Measurements from ENCODE around the gene CCDC97.

CCDC97 gene

GRCh38 chr19:41311613-41312012, 1.6 kb downstream of the CCDC97 start:
- TF ChIP-seq, protein P1, sequence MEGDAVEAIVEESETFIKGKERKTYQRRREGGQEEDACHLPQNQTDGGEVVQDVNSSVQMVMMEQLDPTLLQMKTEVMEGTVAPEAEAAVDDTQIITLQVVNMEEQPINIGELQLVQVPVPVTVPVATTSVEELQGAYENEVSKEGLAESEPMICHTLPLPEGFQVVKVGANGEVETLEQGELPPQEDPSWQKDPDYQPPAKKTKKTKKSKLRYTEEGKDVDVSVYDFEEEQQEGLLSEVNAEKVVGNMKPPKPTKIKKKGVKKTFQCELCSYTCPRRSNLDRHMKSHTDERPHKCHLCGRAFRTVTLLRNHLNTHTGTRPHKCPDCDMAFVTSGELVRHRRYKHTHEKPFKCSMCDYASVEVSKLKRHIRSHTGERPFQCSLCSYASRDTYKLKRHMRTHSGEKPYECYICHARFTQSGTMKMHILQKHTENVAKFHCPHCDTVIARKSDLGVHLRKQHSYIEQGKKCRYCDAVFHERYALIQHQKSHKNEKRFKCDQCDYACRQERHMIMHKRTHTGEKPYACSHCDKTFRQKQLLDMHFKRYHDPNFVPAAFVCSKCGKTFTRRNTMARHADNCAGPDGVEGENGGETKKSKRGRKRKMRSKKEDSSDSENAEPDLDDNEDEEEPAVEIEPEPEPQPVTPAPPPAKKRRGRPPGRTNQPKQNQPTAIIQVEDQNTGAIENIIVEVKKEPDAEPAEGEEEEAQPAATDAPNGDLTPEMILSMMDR (conservative IDR thresholded peaks at IDR 0.05; ENCODE audit: low read depth, low read length), result no peak
- peaks cover 38% of the 10 kb centered on the region for H3K4me1 ChIP-seq (ENCODE audit: low read depth, poor library complexity, severe bottlenecking)
- no peak overlapping the region for H3K4me3 ChIP-seq (IDR thresholded peaks at IDR 0.05; ENCODE audit: insufficient read depth, low read depth, low read length)
- peaks cover under 1% of the 10 kb centered on the region; the same call in 1 of the 2 replicates for H3K36me3 ChIP-seq (ENCODE audit: insufficient read depth)
- no peaks in the 10 kb centered on the region for H3K27me3 ChIP-seq (ENCODE audit: insufficient read depth, low read depth)
- no peak overlapping the region for H2AFZ ChIP-seq (ENCODE audit: low read depth)
- no peak overlapping the region for H3K9ac ChIP-seq
- no peaks in the 10 kb centered on the region for H4K20me1 ChIP-seq (ENCODE audit: insufficient read depth)
- H3K4me2 ChIP-seq, result peak overlapping the region; percentile 89; the same call in 1 of the 2 replicates
- H3K27ac ChIP-seq, result no peak overlapping the region
- peaks cover 39% of the 10 kb centered on the region for H3K79me2 ChIP-seq (ENCODE audit: insufficient read depth, low read depth)

DNA sequence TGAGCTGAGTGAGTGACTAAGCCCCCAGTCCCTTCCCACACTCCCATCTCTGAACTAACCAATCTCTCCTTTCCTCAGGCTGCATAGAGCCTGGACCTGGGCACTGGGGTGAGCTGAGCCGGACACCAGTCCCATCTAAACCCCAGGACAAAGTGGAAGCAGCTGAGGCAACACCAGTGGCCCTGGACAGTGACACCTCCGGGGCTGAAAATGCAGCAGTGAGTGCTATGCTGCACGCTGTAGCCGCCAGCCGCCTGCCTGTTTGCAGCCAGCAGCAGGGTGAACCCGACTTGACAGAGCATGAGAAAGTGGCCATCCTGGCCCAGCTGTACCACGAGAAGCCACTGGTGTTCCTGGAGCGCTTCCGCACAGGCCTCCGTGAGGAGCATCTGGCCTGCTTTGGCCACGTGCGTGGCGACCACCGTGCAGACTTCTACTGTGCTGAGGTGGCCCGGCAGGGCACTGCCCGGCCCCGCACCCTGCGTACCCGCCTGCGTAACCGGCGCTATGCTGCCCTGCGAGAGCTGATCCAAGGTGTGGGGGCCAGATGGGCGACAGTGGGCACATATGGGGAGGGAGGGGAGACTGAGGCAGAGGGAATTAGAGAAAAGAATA, 6.4 kb downstream of the CCDC97 start:
- H3K4me2 ChIP-seq, result no peak overlapping the region
- H3K9ac ChIP-seq, result no peak overlapping the region
- H3K4me3 ChIP-seq (IDR thresholded peaks at IDR 0.05; ENCODE audit: insufficient read depth, low read depth, low read length), result no peak overlapping the region
- peaks cover 10% of the 10 kb centered on the region; the same call in 1 of the 2 replicates for H3K36me3 ChIP-seq (ENCODE audit: insufficient read depth)
- TF ChIP-seq, protein P1 (conservative IDR thresholded peaks at IDR 0.05; ENCODE audit: low read depth, low read length), result no peak
- no peak overlapping the region for H2AFZ ChIP-seq (ENCODE audit: low read depth)
- H4K20me1 ChIP-seq (ENCODE audit: insufficient read depth), result no peaks in the 10 kb centered on the region
- peaks cover 30% of the 10 kb centered on the region for H3K79me2 ChIP-seq (ENCODE audit: insufficient read depth, low read depth)
- H3K4me1 ChIP-seq (ENCODE audit: low read depth, poor library complexity, severe bottlenecking), result peaks cover 1% of the 10 kb centered on the region
- H3K27ac ChIP-seq, result no peak overlapping the region
- no peaks in the 10 kb centered on the region for H3K27me3 ChIP-seq (ENCODE audit: insufficient read depth, low read depth)

GRCh38 chr19:41318696-41319499, 8.9 kb downstream of the CCDC97 start:
- TF ChIP-seq, protein P1 (conservative IDR thresholded peaks at IDR 0.05; ENCODE audit: low read depth, low read length), result no peak
- Histone ChIP-seq H3K4me1 (ENCODE audit: low read depth, poor library complexity, severe bottlenecking) (no peaks in the 10 kb centered on the region), H4K20me1 (ENCODE audit: insufficient read depth) (no peaks in the 10 kb centered on the region), H2AFZ (ENCODE audit: low read depth) (no peak overlapping the region), H3K79me2 (ENCODE audit: insufficient read depth, low read depth) (peaks cover 15% of the 10 kb centered on the region; the same call in 1 of the 2 replicates), H3K4me2 (no peak overlapping the region), H3K27ac (no peak overlapping the region), H3K4me3 (IDR thresholded peaks at IDR 0.05; ENCODE audit: insufficient read depth, low read depth, low read length) (no peak overlapping the region), H3K9ac (no peak overlapping the region), H3K36me3 (ENCODE audit: insufficient read depth) (peaks cover 10% of the 10 kb centered on the region; the same call in 1 of the 2 replicates), H3K27me3 (ENCODE audit: insufficient read depth, low read depth) (no peaks in the 10 kb centered on the region)

DNA sequence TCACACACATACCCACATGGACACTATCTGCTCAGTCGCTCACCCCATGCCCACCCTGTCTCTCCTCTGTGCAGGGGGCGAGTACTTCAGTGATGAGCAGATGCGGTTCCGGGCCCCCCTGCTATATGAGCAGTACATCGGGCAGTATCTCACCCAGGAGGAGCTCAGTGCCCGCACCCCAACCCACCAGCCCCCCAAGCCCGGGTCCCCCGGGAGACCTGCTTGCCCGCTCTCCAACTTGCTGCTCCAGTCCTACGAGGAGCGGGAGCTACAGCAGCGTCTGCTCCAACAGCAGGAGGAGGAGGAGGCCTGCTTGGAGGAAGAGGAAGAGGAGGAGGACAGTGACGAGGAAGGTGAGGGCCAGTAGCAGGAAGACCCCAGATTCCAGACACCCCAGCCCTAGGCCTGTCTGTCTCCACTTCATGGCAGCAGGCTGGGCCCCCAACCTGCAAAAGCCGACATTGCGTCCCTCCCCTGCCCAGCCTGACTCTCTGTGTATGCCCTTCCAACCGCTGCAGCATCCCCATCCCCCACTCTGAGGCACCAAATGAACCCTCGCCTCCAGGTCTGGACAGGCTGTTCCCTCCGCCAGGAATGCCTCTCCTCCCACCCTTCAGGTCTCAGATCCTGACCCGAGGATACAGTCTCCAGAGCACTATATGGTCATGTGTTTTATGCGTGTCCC, 9.7 kb downstream of the CCDC97 start:
- no peaks in the 10 kb centered on the region for H3K4me1 ChIP-seq (ENCODE audit: low read depth, poor library complexity, severe bottlenecking)
- peaks cover 10% of the 10 kb centered on the region; the same call in 1 of the 2 replicates for H3K36me3 ChIP-seq (ENCODE audit: insufficient read depth)
- no peak overlapping the region for H3K4me3 ChIP-seq (IDR thresholded peaks at IDR 0.05; ENCODE audit: insufficient read depth, low read depth, low read length)
- H3K27me3 ChIP-seq (ENCODE audit: insufficient read depth, low read depth), result no peaks in the 10 kb centered on the region
- no peaks in the 10 kb centered on the region for H4K20me1 ChIP-seq (ENCODE audit: insufficient read depth)
- no peak overlapping the region for H3K4me2 ChIP-seq
- H3K79me2 ChIP-seq (ENCODE audit: insufficient read depth, low read depth), result peaks cover 13% of the 10 kb centered on the region; the same call in 1 of the 2 replicates
- TF ChIP-seq, protein P1 (conservative IDR thresholded peaks at IDR 0.05; ENCODE audit: low read depth, low read length), result no peak
- no peak overlapping the region for H3K9ac ChIP-seq
- no peak overlapping the region for H2AFZ ChIP-seq (ENCODE audit: low read depth)
- H3K27ac ChIP-seq, result no peak overlapping the region
